Activated CD8-positive, alpha-beta memory T cell treated with anti-CD3 and anti-CD28 coated beads, Interleukin-2, amount 50 U/mL, for 24 hours (primary cell): ENCODE results near the gene RGPD8.

Source experiments
- DNase-seq: peaks from one replicate; pipeline ENCODE4 v3.0.0-alpha.2; 2020; ENCODE audit errors: extremely low read depth

RGPD8 gene

DNA sequence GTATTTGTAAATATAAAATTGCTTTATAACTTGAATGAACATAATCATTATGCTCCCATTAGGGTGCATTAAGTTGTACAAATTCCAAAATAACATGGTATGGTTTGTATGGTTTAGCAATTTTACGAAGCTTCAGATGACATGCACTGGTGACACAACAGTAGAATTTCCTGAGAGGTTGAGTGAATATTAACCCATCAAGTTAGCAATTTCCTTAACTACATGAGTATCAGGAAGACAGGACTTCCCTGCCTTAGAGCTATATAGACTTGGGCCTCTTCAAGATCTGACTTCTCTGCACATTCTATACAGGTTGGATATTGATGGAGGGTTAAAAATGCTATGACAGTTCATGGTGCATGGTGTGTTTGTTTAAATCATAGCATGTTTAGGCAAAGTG lies 97.8 kb downstream of the RGPD8 start:
- no peak for DNase-seq

DNA sequence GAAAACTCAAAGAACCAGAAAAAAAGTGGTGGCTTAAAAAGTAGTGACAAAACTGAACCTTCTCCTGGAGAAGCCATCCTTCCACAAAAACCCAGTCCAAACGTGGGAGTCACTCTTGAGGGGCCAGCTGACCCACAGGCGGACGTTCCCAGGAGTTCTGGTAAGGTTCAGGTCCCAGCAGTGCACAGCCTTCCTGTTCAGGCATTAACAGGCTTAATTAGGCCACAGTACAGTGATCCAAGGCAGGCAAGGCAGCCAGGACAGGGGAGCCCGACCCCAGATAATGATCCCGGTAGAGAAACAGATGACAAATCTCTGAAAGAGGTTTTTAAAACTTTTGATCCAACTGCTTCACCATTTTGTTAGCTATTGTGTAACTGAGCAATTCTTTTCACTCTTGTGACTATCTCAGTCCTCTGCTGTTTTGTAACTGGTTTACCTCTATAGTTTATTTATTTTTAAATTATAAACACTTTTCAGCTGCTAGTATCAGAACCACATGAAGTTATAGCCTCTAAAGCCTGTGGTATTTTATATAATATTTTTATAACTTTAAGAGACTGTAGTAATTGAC lies 101.2 kb downstream of the RGPD8 start:
- DNase-seq: no peak

- DNase-seq: no peak
Observed at GRCh38 chr2:112322919-112323318, 110.5 kb downstream of the RGPD8 start.

GRCh38 chr2:112321375-112322320 lies 111.8 kb downstream of the RGPD8 start:
- no peak for DNase-seq
